Activated T-helper 9 cell treated with anti-CD3 and anti-CD28 coated beads, Interleukin-2, amount 50 U/mL, for 16 hours (primary cell): ENCODE results near the gene TRIO.

Source experiments
- DNase-seq: peaks from one replicate; pipeline ENCODE4 v3.0.0-alpha.2; 2020; ENCODE audit warnings: low read depth

TRIO gene

GRCh38 chr5:14460844-14461398 is 317.8 kb downstream of the TRIO start:
- no peak for DNase-seq

- no peak for DNase-seq
These were observed 319.5 kb downstream of the TRIO start for GRCh38 chr5:14462681-14463080.

GRCh38 chr5:14463629-14464028 is 320.5 kb downstream of the TRIO start:
- DNase-seq, result no peak

GRCh38 chr5:14464096-14464495 is 321.0 kb downstream of the TRIO start:
- DNase-seq, result no peak

GRCh38 chr5:14464671-14465070 is 321.5 kb downstream of the TRIO start:
- DNase-seq, result no peak

GRCh38 chr5:14465116-14465515 is 322.0 kb downstream of the TRIO start:
- no peak for DNase-seq

GRCh38 chr5:14465776-14466175 is 322.6 kb downstream of the TRIO start:
- no peak for DNase-seq

GRCh38 chr5:14467251-14467650 is 324.1 kb downstream of the TRIO start:
- no peak for DNase-seq

GRCh38 chr5:14467886-14468285 is 324.7 kb downstream of the TRIO start:
- DNase-seq, result no peak

GRCh38 chr5:14469551-14470377 is 326.6 kb downstream of the TRIO start:
- DNase-seq, result no peak

- DNase-seq, result no peak
These were observed 328.4 kb downstream of the TRIO start for GRCh38 chr5:14471507-14471906.

GRCh38 chr5:14472986-14473567 is 329.9 kb downstream of the TRIO start:
- DNase-seq, result no peak

- no peak for DNase-seq
These were observed 331.9 kb downstream of the TRIO start for GRCh38 chr5:14475045-14475444.

- no peak for DNase-seq
These were observed 333.8 kb downstream of the TRIO start for GRCh38 chr5:14476786-14477435.

- no peak for DNase-seq
These were observed 336.1 kb downstream of the TRIO start for GRCh38 chr5:14479143-14479696.

- DNase-seq, result no peak
These were observed 338.2 kb downstream of the TRIO start for GRCh38 chr5:14481349-14481748.

GRCh38 chr5:14482085-14482484 is 338.9 kb downstream of the TRIO start:
- no peak for DNase-seq

GRCh38 chr5:14483504-14484157 is 340.5 kb downstream of the TRIO start:
- no peak for DNase-seq

- DNase-seq, result no peak
These were observed 343.3 kb downstream of the TRIO start for GRCh38 chr5:14486486-14486885.

- DNase-seq, result no peak
These were observed 344.1 kb downstream of the TRIO start for GRCh38 chr5:14486996-14487896.
